Measurements from ENCODE around the gene EDC3. TPM values are rescaled to one million over a fixed set of nuclear protein-coding genes. Genes with fewer than 3 reads are reported as not detected.

EDC3 gene
- total RNA-seq, 1 experiment from 2014 or later, result 22.1 TPM

DNA sequence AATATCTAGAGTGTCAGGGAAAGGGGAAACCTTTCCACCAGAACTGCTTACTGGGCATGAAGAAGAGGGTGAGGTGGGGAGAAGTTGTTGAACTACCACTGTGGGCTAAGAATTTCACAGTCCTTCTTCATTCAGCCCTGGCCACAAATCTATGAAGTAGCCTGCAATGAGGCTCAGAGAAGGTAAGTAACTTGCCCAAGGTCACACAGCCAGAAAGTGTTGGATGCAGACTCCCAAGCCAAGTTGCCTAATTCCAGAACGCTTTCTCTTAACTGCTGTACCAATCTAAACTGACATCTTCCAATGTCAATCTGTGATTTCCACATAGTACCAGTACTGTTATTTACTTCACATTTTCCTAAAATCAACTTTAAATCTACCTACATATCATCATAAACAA lies 27.4 kb upstream of the EDC3 start:
- H3K4me3 ChIP-seq, result no peak overlapping the region

DNA sequence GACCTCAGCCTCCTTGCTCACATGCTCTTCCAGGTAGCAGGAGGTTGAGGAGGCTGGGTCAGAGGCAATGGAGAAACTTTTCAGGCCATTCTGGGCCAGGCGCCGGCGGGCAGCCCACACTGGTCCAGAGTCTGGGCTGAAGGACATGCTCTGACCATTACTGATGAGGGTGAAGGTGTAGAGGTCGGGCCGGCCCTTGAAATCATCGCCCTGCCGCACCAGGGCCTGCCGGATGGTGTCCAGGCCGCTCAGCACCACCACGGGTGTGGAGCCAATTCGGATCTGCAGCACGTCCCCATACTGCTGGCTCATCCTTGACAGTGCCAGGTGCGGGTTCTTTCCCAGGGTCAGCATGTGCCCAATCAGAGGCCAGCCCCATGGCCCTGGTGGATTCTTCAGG lies 26.8 kb upstream of the EDC3 start:
- H3K36me3 ChIP-seq, result no peaks in the 10 kb centered on the region
- no peak for DNase-seq
- no peaks in the 10 kb centered on the region for H3K27me3 ChIP-seq
- H3K4me3 ChIP-seq, result no peak overlapping the region
- H3K9me3 ChIP-seq, result 0 out of 2 replicates have a peak, but pooled peaks cover 4% of the 10 kb centered on the region

More for the DNA sequence above, 27.4 kb upstream of the EDC3 start:
- H3K27me3 ChIP-seq, result no peaks in the 10 kb centered on the region
- no peaks in the 10 kb centered on the region for H3K36me3 ChIP-seq
- DNase-seq, result no peak
- 0 out of 2 replicates have a peak, but pooled peaks cover 4% of the 10 kb centered on the region for H3K9me3 ChIP-seq

DNA sequence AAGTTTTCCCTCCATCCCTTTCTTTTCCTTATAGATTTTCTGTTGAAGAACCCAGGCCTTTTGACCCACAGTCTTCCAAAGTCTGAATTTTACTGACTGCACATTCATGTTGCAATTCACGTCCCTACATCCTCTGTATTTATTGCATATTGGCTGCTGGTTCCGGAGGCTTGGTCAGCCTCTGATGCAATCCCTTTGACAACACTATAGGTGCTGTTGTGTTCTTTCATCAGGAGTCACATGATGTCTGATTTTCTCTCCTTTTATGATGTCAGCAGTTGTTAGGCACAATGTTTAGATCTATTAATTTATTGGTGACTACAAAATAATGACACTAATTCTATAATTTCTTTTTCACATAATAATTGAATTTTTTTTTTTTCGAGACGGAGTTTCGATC lies 20.8 kb upstream of the EDC3 start:
- no peaks in the 10 kb centered on the region for H3K36me3 ChIP-seq
- H3K27me3 ChIP-seq, result no peaks in the 10 kb centered on the region
- no peak overlapping the region for H3K4me3 ChIP-seq
- H3K9me3 ChIP-seq, result no peaks in the 10 kb centered on the region
- no peak for DNase-seq

- no peak overlapping the region for H3K4me3 ChIP-seq
- DNase-seq, result no peak
- H3K36me3 ChIP-seq, result no peaks in the 10 kb centered on the region
- H3K27me3 ChIP-seq, result no peaks in the 10 kb centered on the region
- no peaks in the 10 kb centered on the region; the same call in 1 of the 2 replicates for H3K9me3 ChIP-seq
These were observed 16.5 kb upstream of the EDC3 start for GRCh38 chr15:74712311-74712710.

DNA sequence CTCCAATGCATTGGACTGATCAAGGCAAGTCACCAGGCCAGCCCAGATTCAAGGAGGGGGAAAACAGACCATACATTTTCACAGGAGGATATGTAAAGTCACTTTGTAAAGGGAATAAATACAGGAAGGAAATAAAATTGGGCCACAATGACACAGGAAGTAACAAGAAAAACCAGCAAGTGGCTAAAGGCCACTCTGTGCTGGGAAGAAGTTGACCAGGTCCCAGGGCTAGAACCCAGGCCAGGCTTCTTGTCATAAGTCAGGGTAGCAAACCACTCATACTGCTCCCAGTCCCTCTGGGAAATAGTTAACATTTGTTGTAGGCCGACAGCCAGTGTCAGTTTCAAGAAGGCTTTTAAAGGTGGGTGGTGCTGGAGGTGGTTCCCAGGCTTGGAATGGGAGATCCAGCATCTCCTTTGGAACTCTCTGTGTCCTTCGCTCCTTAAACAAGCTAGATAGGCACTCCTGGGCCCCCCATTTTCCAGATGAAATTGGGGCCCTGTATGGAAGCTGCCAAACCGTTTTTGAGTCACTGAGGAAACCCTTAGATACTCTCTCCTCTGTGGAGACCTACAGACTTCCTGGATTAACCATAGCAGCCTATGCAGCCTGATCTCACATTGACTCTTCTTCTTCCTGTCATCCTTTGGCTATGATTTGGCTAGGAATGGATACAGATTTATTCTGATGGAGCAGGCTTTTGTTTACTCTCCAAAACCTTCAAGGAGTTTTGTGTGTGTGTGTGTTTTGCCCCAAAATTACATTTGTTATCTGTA lies 14.7 kb upstream of the EDC3 start:
- peaks cover 3% of the 10 kb centered on the region; the same call in 1 of the 2 replicates for H3K27me3 ChIP-seq
- H3K4me3 ChIP-seq, result no peak overlapping the region
- H3K36me3 ChIP-seq, result no peaks in the 10 kb centered on the region
- no peak for DNase-seq
- H3K9me3 ChIP-seq, result no peaks in the 10 kb centered on the region; the same call in 1 of the 2 replicates

DNA sequence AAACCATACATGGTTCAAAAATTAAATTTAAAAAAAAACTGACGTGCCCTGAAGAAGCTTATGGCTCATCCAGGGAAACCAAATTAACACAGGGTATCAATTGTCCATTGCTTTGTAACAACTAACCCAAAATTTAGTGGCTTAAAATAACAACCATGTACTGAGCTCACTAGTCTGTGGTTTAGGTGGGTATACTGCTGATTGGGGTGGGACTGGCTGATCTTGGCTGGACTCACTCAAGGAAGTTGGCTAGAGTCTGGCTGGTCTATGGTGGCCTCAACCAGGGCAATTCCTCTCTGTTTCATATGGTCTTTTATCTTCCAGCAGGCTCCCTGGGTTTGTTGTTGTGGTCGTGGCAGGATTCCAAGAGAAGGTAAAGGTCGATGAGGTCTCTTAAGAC lies 14.1 kb upstream of the EDC3 start:
- Histone ChIP-seq H3K36me3 (no peaks in the 10 kb centered on the region), H3K27me3 (peaks cover 3% of the 10 kb centered on the region; the same call in 1 of the 2 replicates), H3K9me3 (no peaks in the 10 kb centered on the region; the same call in 1 of the 2 replicates), H3K4me3 (no peak overlapping the region)
- DNase-seq, result no peak

GRCh38 chr15:74709011-74709410 lies 13.2 kb upstream of the EDC3 start:
- Histone ChIP-seq H3K27me3 (peaks cover 3% of the 10 kb centered on the region; the same call in 1 of the 2 replicates), H3K9me3 (no peaks in the 10 kb centered on the region; the same call in 1 of the 2 replicates), H3K4me3 (no peak overlapping the region), H3K36me3 (no peaks in the 10 kb centered on the region)
- no peak for DNase-seq

DNA sequence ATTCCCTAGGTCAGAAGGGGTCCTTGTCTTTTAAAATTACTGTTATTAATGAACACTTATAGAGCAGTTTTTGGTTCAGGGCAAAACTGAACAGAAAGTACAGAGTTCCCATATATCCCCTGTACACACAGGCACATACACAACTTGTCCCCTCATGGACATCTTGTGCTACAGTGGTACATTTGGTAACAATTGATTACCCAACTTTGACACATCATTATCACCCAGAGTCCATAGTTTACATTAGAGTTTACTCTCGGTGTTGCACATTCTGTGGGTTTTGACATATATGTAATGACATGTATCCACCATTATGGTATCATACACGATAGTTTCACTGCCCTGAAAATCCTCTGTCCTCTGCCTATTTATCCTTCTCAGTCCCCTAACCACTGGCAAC lies 984 bp upstream of the EDC3 start:
- H3K9me3 ChIP-seq, result no peaks in the 10 kb centered on the region
- H3K4me3 ChIP-seq, result peak overlapping the region; percentile 74
- H3K36me3 ChIP-seq, result peaks cover 4% of the 10 kb centered on the region; the same call in 1 of the 2 replicates
- DNase-seq, result no peak
- 0 out of 2 replicates have a peak, but pooled peaks cover 3% of the 10 kb centered on the region for H3K27me3 ChIP-seq

DNA sequence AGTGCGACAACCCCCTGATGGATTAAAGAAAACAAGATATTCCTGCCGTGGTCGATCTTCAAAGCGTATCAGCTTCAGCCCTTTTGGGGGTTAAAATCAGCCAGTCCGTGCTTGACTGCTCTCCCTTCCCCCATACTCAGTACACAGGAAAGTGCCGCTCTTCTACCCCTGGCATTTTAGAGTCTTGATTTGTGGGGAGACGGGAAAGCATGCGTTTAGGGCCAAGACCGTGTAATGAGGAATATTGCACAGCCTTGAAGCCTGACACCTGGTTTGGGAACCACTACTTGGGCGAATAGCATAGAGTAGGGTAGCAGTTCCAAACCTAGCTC lies 540 bp upstream of the EDC3 start:
- no peak for DNase-seq
- H3K4me3 ChIP-seq, result peak overlapping the region; percentile 74
- H3K9me3 ChIP-seq, result no peaks in the 10 kb centered on the region
- no peaks in the 10 kb centered on the region for H3K27me3 ChIP-seq
- H3K36me3 ChIP-seq, result peaks cover 4% of the 10 kb centered on the region; the same call in 1 of the 2 replicates

GRCh38 chr15:74692327-74692726 lies 3.5 kb downstream of the EDC3 start:
- Histone ChIP-seq H3K4me3 (no peak overlapping the region), H3K27me3 (no peaks in the 10 kb centered on the region), H3K9me3 (no peaks in the 10 kb centered on the region), H3K36me3 (peaks cover 4% of the 10 kb centered on the region; the same call in 1 of the 2 replicates)
- DNase-seq, result no peak

DNA sequence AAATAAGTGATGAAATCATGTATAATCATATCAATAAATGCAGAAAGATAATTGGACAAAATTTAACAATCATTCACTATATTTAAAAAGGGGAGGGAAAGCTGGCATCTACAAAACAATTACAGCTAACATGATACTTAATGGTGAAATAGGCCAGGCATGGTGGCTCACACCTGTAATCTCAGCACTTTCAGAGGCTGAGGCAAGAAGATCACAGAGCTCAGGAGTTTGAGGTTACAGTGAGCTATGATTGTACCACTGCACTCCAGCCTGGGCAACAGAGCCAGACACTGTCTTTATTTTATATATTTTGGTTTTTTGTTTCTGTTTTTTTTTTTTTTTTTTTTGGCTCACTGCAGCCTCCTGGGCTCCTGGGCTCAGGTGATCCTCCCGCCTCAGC lies 12.1 kb downstream of the EDC3 start:
- H3K36me3 ChIP-seq, result peaks cover 27% of the 10 kb centered on the region
- H3K4me3 ChIP-seq, result no peak overlapping the region
- DNase-seq, result no peak
- H3K9me3 ChIP-seq, result peaks cover 14% of the 10 kb centered on the region
- no peaks in the 10 kb centered on the region for H3K27me3 ChIP-seq

DNA sequence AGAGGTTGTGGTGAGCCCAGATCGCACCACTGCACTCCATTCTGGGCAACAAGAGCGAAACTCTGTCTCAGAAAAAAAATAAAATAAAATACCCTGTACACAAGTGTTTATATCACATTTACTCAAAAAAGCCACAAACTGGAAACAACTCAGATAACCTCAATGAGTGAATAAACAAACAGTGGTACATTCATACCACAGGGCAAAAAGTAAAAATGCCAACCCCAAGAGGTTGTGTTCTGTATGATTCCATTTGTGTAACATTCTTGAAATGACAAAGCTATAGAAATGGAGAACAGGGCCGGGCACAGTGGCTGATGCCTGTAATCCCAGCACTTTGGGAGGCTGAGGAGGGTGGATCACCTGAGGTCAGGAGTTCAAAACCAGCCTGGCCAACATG lies 12.9 kb downstream of the EDC3 start:
- Histone ChIP-seq H3K4me3 (no peak overlapping the region), H3K27me3 (no peaks in the 10 kb centered on the region), H3K9me3 (peaks cover 14% of the 10 kb centered on the region), H3K36me3 (peaks cover 27% of the 10 kb centered on the region)
- no peak for DNase-seq

DNA sequence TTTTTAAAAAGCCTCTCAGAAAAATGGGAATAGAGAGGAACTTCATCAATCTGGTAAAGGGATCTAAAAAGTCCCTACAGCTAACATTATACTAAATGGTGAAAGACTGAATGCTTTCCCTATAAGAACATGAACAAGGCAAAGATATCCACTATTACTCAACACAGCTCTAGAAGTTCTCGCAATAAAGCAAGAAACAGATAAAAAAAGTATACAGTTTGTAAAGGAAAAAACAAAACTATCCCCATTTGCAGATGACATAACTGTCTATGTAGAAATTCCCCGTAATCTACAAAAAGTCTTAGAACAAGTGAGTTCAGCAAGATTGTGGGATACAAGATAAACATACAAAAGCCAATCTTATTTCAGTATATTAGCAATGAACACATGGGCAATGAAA lies 15.4 kb downstream of the EDC3 start:
- DNase-seq, result no peak
- Histone ChIP-seq H3K4me3 (no peak overlapping the region), H3K27me3 (no peaks in the 10 kb centered on the region), H3K9me3 (peaks cover 10% of the 10 kb centered on the region), H3K36me3 (peaks cover 12% of the 10 kb centered on the region)

DNA sequence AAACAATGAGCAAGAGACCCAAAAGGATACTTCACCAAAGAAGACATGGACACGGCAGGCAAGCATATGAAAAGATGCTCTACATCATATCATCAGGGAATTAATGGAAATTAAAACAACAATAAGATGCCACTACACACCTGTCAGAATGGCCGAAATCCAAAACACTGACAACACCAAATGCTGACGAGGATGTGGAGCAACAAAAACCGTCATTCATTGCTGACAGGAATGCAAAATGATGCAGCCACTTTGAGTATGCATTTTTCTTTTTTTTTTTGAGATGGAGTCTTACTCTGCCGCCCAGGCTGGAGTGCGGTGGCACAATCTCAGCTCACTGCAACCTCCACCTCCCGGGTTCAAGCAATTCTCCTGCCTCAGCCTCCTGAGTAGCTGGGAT lies 19.0 kb downstream of the EDC3 start:
- Histone ChIP-seq H3K36me3 (peaks cover 12% of the 10 kb centered on the region), H3K4me3 (no peak overlapping the region), H3K27me3 (no peaks in the 10 kb centered on the region), H3K9me3 (no peaks in the 10 kb centered on the region)
- DNase-seq, result no peak

DNA sequence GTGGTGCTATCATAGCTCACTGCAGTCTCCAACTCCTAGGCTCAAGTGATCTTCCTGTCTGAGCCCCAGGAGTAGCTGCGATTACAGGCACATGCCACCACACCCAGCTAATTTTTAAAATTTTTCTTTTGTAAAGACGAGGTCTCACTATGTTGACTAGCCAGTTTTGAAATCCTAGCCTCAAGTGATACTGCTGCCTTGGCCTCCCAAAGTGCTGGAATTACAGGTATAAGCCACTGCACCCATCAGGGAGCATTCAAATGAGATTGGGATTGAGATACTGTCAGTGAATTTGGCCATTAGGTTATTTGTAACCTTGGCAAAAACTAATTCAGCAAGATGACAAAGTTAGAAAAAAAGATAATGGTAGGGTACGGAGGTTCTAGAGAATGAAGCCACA lies 21.7 kb downstream of the EDC3 start:
- H3K4me3 ChIP-seq, result no peak overlapping the region
- no peaks in the 10 kb centered on the region for H3K27me3 ChIP-seq
- H3K9me3 ChIP-seq, result no peaks in the 10 kb centered on the region
- H3K36me3 ChIP-seq, result peaks cover 24% of the 10 kb centered on the region
- no peak for DNase-seq

- Histone ChIP-seq H3K4me3 (no peak overlapping the region), H3K27me3 (no peaks in the 10 kb centered on the region), H3K9me3 (no peaks in the 10 kb centered on the region), H3K36me3 (peaks cover 36% of the 10 kb centered on the region)
- DNase-seq, result no peak
These were observed 26.2 kb downstream of the EDC3 start for GRCh38 chr15:74669627-74670026.

DNA sequence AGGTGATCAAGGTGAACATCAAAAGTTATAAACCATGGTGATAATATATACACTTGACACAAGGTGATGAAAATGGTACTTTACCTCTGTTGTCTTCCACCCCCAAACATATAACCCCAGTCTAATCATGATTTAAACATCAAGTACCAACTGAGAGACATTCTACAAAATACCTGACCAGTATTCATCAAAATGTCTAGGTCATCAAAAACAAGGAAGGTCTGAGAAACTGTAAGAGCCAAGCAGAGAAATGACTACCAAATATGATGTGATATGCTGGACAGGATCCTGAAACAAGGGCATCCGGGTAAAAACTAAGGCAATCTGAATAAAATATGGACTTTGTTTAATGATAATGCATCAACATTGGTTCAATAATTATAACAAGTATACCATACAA lies 27.8 kb downstream of the EDC3 start:
- Histone ChIP-seq H3K4me3 (no peak overlapping the region), H3K9me3 (no peaks in the 10 kb centered on the region), H3K27me3 (no peaks in the 10 kb centered on the region), H3K36me3 (peaks cover 33% of the 10 kb centered on the region)
- no peak for DNase-seq

DNA sequence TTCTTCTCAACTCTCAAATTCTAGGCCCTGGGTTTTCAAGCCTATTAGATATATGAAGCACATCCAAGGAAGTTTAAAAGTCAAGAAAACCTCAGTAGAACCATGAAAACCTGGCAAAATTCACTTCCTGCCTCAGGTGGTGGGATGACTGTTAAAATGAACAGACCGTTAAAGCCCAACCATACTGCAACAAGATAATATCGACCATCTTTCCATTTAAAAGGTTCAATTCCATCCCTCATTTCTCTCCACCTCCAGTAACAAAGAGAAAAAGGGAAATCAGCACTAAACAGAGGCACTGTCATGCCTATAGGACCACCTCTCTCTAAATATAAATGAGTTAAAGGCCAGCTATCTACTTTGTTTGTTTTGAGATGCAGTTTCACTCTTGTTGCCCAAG lies 31.2 kb downstream of the EDC3 start:
- H3K4me3 ChIP-seq, result no peak overlapping the region
- no peak for DNase-seq
- peaks cover 12% of the 10 kb centered on the region for H3K36me3 ChIP-seq
- H3K27me3 ChIP-seq, result no peaks in the 10 kb centered on the region
- H3K9me3 ChIP-seq, result no peaks in the 10 kb centered on the region

Data from MG63 (cell line).